Mucosa of gallbladder (tissue), 1 donor: ENCODE measurements around the gene SEC16A. TPM values are rescaled to one million over a fixed set of nuclear protein-coding genes. Genes with fewer than 3 reads are reported as not detected.

Experiments
- DNase-seq: peaks from one replicate; pipeline ENCODE4 v3.0.0-alpha.2; 2020; ENCODE audit warnings: low spot score
- total RNA-seq: library from RNA; stranded (reverse); gene quantifications from one replicate; pipeline ENCODE4 v1.2.1, GENCODE V29; 2021
- donor health status: DM: no; HTN: no; CAD: no.

Gene SEC16A
- total RNA-seq, 1 donor from 2014 or later: 78.4 TPM

GRCh38 chr9:136399176-136400037 lies 83.4 kb downstream of the SEC16A start:
- no peak for DNase-seq

GRCh38 chr9:136398286-136398685 lies 84.6 kb downstream of the SEC16A start:
- no peak for DNase-seq

- DNase-seq: no peak
These were observed 85.2 kb downstream of the SEC16A start for GRCh38 chr9:136397643-136398042.

- DNase-seq: no peak
These were observed 86.7 kb downstream of the SEC16A start for GRCh38 chr9:136396219-136396515.

- no peak for DNase-seq
These were observed 87.3 kb downstream of the SEC16A start for GRCh38 chr9:136395345-136396218.

GRCh38 chr9:136395020-136395340 lies 87.9 kb downstream of the SEC16A start:
- DNase-seq: no peak

- no peak for DNase-seq
These were observed 88.4 kb downstream of the SEC16A start for GRCh38 chr9:136394312-136395019.

- DNase-seq: no peak
These were observed 89.3 kb downstream of the SEC16A start for GRCh38 chr9:136393531-136393930.

GRCh38 chr9:136392538-136393449 lies 90.0 kb downstream of the SEC16A start:
- no peak for DNase-seq

GRCh38 chr9:136391737-136392537 lies 90.9 kb downstream of the SEC16A start:
- no peak for DNase-seq

Other genes with a start within 250 kb of the SEC16A start
- gene QSOX2, start 237.2 kb downstream of the SEC16A start, total RNA-seq: 8.4 TPM
- 1.8 TPM for gene CCDC187, start 178.9 kb downstream of the SEC16A start, total RNA-seq
- gene GPSM1, start 155.5 kb downstream of the SEC16A start, total RNA-seq: 24.6 TPM
- gene DNLZ, start 119.3 kb downstream of the SEC16A start, total RNA-seq: 16.4 TPM
- 8.2 TPM for gene CARD9, start 109.4 kb downstream of the SEC16A start, total RNA-seq
- 9.1 TPM for gene SNAPC4, start 82.9 kb downstream of the SEC16A start, total RNA-seq
- 38.8 TPM for gene ENTR1, start 72.4 kb downstream of the SEC16A start, total RNA-seq
- 41.2 TPM for gene PMPCA, start 72.4 kb downstream of the SEC16A start, total RNA-seq
- 18.7 TPM for gene INPP5E, start 43.2 kb downstream of the SEC16A start, total RNA-seq
- 51.6 TPM for gene NOTCH1, start 63.0 kb upstream of the SEC16A start, total RNA-seq
- 62.2 TPM for gene EGFL7, start 179.9 kb upstream of the SEC16A start, total RNA-seq
- 81.7 TPM for gene AGPAT2, start 204.4 kb upstream of the SEC16A start, total RNA-seq
- gene DIPK1B, start 229.5 kb upstream of the SEC16A start, total RNA-seq: 8.8 TPM